Kidney (tissue), 22 donors: ENCODE measurements around the gene COX8C. TPM values are rescaled to one million over a fixed set of nuclear protein-coding genes. Genes with fewer than 3 reads are reported as not detected.

Experiments used
- DNase-seq, 5 donors: peaks; one replicate each; pipeline ENCODE4 v3.0.0-alpha.2; 2013 to 2020
- FAIRE-seq: peaks from 2 replicates; lab custom pipeline; 2012; peaks lifted over from hg19 to GRCh38; lab: Jason Lieb, UNC
- H3K27ac ChIP-seq, 2 donors: one replicate each; pipeline ENCODE4 v1.7.0; 2013; ENCODE audit warnings: low read depth in 2 of 2, low read length in 2 of 2, inconsistent platforms in 1 of 2
- H3K27me3 ChIP-seq: one replicate; pipeline ENCODE4 v1.7.1; 2013; ENCODE audit warnings: low read length, inconsistent platforms; ENCODE audit not compliant: control insufficient read depth, insufficient read depth
- H3K36me3 ChIP-seq, 3 donors: one replicate each; pipeline versions ENCODE4 v1.7.0 to v1.7.1; 2013; ENCODE audit warnings: low read length in 3 of 3, control low read depth in 1 of 3, inconsistent platforms in 1 of 3; ENCODE audit not compliant: insufficient read depth in 3 of 3, control insufficient read depth in 2 of 3
- H3K4me1 ChIP-seq, 3 donors: one replicate each; pipeline versions ENCODE4 v1.7.0 to v1.7.1; 2013; ENCODE audit warnings: low read length in 3 of 3, inconsistent platforms in 1 of 3, low read depth in 1 of 3; ENCODE audit not compliant: control insufficient read depth in 2 of 3, insufficient read depth in 2 of 3
- H3K4me3 ChIP-seq, 3 donors: one replicate each; pipeline versions ENCODE4 v1.7.0 to v1.8.1; 2013; ENCODE audit warnings: low read length in 3 of 3, control low read depth in 1 of 3, inconsistent platforms in 1 of 3
- H3K9ac ChIP-seq, 3 donors: one replicate each; pipeline versions ENCODE4 v1.7.0 to v1.7.1; 2013; ENCODE audit warnings: low read length in 3 of 3, control low read depth in 1 of 3, inconsistent platforms in 1 of 3
- H3K9me3 ChIP-seq, 3 donors: one replicate each; pipeline versions ENCODE4 v1.7.0 to v1.7.1; 2013; ENCODE audit warnings: low read length in 3 of 3, control low read depth in 1 of 3, inconsistent platforms in 1 of 3; ENCODE audit not compliant: control insufficient read depth in 2 of 3, insufficient read depth in 1 of 3
- intact Hi-C: fragments of 100-400 bp; cut with DNase I; formaldehyde crosslinking; loops from one replicate; pipeline ENCODE4 v1.11.1; 2022
- long read RNA-seq, 10 donors: library from polyadenylated mRNA in 1 of 10; unstranded in 1 of 10; transcript quantifications; one replicate each; pipeline ENCODE4 v2.0.0 and lab custom pipeline, GENCODE V29; 2021 to 2026
- polyA plus RNA-seq: library from polyadenylated mRNA; stranded (reverse); fragments of 350-450 nt; fragmentation: Illumina TruSeq; extraction: RNeasy Lipid Tissue Mini Kit (QIAGEN cat#74804); gene quantifications from one replicate; pipeline ENCODE4 v1.2.3, GENCODE V29; 2014; ENCODE audit warnings: low read depth, low replicate concordance; ENCODE audit not compliant: insufficient read depth
- total RNA-seq: library from RNA; stranded (reverse); fragmentation: NEBNext Ultra II Directional; extraction: Animal tissue kit (Norgen Biotek cat#: 25700); gene quantifications from one replicate; pipeline ENCODE4 v1.2.1, GENCODE V29; 2021
- TF ChIP-seq, protein P1 (sequence below): IDR thresholded peaks from 3 replicates; pipeline ENCODE4 v1.5.1; 2012; ENCODE audit warnings: mild to moderate bottlenecking, moderate library complexity, borderline replicate concordance; ENCODE audit not compliant: insufficient read depth; ENCODE audit errors: extremely low read depth
- donor health status: control.
- donor health status: control.
- donor health status: control.
- donor health status: control.
- donor health status: control.
- donor health status: DM: yes; HTN: yes; CAD: no.
- donor health status: Normal renal cell carcinoma (clear cell type).

COX8C gene
- total RNA-seq = not detected
- polyA plus RNA-seq = not detected
- long read RNA-seq, donor 1 = 0 reads
- long read RNA-seq, donor 2 = 0 reads
- long read RNA-seq, donor 3 = 0 reads
- long read RNA-seq, donor 4 = 0 reads
- long read RNA-seq, donor 5 = 0 reads
- long read RNA-seq, donor 6 = 0 reads
- long read RNA-seq, donor 7 = 0 reads
- long read RNA-seq, donor 8 = 0 reads
- long read RNA-seq, donor 9 = 0 reads
- long read RNA-seq, donor 10 = 0 reads

GRCh38 chr14:93346926-93347721 is at the start of gene COX8C:
Gene COX8C (plus strand): TSS chr14:93347182. CDS start chr14:93347269, 87 bp downstream.
- FAIRE-seq (no peak), DNase-seq (peak in 1 of 5 donors; percentile 59)
- H3K4me1 ChIP-seq = no peaks in the 10 kb centered on the region
- TF ChIP-seq, protein P1, sequence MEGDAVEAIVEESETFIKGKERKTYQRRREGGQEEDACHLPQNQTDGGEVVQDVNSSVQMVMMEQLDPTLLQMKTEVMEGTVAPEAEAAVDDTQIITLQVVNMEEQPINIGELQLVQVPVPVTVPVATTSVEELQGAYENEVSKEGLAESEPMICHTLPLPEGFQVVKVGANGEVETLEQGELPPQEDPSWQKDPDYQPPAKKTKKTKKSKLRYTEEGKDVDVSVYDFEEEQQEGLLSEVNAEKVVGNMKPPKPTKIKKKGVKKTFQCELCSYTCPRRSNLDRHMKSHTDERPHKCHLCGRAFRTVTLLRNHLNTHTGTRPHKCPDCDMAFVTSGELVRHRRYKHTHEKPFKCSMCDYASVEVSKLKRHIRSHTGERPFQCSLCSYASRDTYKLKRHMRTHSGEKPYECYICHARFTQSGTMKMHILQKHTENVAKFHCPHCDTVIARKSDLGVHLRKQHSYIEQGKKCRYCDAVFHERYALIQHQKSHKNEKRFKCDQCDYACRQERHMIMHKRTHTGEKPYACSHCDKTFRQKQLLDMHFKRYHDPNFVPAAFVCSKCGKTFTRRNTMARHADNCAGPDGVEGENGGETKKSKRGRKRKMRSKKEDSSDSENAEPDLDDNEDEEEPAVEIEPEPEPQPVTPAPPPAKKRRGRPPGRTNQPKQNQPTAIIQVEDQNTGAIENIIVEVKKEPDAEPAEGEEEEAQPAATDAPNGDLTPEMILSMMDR = no peak
- intact Hi-C loops = no loop called here
- no peak within 1 kb of the TSS for H3K27ac ChIP-seq
- H3K9ac ChIP-seq = no peak within 1 kb of the TSS
- H3K27me3 ChIP-seq = no peaks in the 10 kb centered on the region
- no peaks in the 10 kb centered on the region for H3K9me3 ChIP-seq
- H3K4me3 ChIP-seq = no peak within 1 kb of the TSS
- no peaks in the 10 kb centered on the region for H3K36me3 ChIP-seq

DNA sequence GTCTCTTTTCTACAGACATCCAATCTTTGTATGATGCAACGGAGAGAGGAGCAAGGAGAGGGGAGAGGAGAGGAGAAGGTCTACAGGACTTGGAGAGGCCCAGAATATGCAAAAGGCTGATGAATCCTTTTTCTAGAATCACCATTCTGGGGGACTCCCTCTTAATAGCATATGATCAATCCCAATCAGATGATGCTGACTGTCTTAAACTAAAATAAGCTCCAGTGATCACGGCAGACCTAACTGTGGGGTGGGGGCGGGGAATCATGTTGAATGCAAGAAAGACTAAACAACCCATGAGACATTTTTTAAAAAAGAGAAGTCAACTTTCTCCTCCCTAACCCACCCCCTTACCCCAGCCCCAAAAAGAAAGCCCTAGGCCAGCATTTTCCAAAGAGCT is 47.6 kb upstream of the COX8C start:
- DNase-seq (no peak), FAIRE-seq (no peak)
- H3K27ac ChIP-seq = no peak overlapping the region
- no peak overlapping the region for H3K4me3 ChIP-seq
- H3K9me3 ChIP-seq = no peaks in the 10 kb centered on the region
- H3K36me3 ChIP-seq = peaks cover 0 to 2% (median 0%) of the 10 kb centered on the region in 3 donors
- TF ChIP-seq, protein P1 = no peak
- H3K27me3 ChIP-seq = no peaks in the 10 kb centered on the region
- intact Hi-C loops = no loop called here
- no peak overlapping the region for H3K9ac ChIP-seq
- H3K4me1 ChIP-seq = peaks cover 0 to 8% (median 6%) of the 10 kb centered on the region in 3 donors

GRCh38 chr14:93299866-93300265 is 47.1 kb upstream of the COX8C start:
- no peak for FAIRE-seq
- Histone ChIP-seq H3K9me3 (no peaks in the 10 kb centered on the region), H3K36me3 (no peaks in the 10 kb centered on the region)

More at GRCh38 chr14:93299866-93300265, 47.1 kb upstream of the COX8C start:
- Histone ChIP-seq H3K27ac (no peak overlapping the region), H3K4me1 (peaks cover 0 to 8% (median 6%) of the 10 kb centered on the region in 3 donors), H3K9ac (no peak overlapping the region), H3K27me3 (no peaks in the 10 kb centered on the region), H3K4me3 (no peak overlapping the region)
- TF ChIP-seq, protein P1 = no peak
- DNase-seq = no peak
- intact Hi-C loops = no loop called here
